ENCODE data around the gene WSCD2. TPM values are rescaled to one million over a fixed set of nuclear protein-coding genes. Genes with fewer than 3 reads are reported as not detected.

WSCD2 gene
- total RNA-seq, 1 donor from 2014 or later = 72.9 TPM

DNA sequence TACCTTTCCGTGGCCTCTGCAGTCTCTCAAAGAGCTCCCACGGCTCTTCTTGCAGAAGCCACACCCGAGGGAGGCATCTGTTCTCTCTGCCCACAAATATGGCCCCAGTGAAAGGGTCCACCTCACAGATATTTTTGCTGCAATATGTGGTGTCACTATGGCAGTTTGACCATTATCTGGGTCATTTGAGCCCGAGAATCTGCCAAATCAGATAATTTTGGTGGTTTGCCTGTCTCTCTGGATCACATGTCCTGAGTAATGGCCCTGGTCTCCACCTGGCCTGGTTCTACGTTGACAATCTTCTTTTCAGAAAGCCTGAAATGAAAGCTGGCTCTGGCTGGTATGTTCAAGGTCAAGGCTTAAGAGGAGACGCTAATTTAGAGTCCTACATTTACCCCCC, 5.7 kb upstream of the WSCD2 start:
- no peaks in the 10 kb centered on the region for H3K36me3 Mint-ChIP-seq
- DNase-seq (ENCODE audit: extremely low spot score, unreplicated experiment) = no peak
- no peak overlapping the region for H3K27ac Mint-ChIP-seq
- TF ChIP-seq, protein P1, sequence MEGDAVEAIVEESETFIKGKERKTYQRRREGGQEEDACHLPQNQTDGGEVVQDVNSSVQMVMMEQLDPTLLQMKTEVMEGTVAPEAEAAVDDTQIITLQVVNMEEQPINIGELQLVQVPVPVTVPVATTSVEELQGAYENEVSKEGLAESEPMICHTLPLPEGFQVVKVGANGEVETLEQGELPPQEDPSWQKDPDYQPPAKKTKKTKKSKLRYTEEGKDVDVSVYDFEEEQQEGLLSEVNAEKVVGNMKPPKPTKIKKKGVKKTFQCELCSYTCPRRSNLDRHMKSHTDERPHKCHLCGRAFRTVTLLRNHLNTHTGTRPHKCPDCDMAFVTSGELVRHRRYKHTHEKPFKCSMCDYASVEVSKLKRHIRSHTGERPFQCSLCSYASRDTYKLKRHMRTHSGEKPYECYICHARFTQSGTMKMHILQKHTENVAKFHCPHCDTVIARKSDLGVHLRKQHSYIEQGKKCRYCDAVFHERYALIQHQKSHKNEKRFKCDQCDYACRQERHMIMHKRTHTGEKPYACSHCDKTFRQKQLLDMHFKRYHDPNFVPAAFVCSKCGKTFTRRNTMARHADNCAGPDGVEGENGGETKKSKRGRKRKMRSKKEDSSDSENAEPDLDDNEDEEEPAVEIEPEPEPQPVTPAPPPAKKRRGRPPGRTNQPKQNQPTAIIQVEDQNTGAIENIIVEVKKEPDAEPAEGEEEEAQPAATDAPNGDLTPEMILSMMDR (conservative IDR thresholded peaks at IDR 0.05) = no peak
- no peaks in the 10 kb centered on the region for H3K9me3 Mint-ChIP-seq
- H3K4me3 Mint-ChIP-seq = no peak overlapping the region
- H3K27me3 Mint-ChIP-seq = peaks cover 28% of the 10 kb centered on the region
- peaks cover 7% of the 10 kb centered on the region for H3K4me1 Mint-ChIP-seq (ENCODE audit: unreplicated experiment)

DNA sequence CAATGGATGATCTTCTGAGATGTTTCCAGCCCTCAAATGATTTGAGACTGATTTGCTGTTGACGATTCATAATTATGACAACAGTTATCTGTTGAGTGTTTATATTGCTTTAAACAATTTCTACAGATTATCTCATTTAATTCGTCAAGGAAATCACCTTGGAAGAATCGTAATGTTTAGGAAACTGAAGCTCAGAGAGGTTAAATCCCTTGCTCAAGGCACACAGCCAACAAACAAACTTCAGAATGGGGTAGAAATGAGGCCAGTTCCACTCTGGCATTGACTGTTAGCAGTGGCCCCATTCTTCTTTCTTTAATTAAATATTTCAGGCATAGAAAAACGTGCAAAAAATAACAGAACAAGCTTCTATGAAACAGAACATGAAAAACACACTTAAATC, 4.0 kb upstream of the WSCD2 start:
- H3K4me1 Mint-ChIP-seq (ENCODE audit: unreplicated experiment) = peaks cover 7% of the 10 kb centered on the region
- TF ChIP-seq, protein P1 (conservative IDR thresholded peaks at IDR 0.05) = no peak
- no peaks in the 10 kb centered on the region for H3K36me3 Mint-ChIP-seq
- H3K4me3 Mint-ChIP-seq = no peak overlapping the region
- DNase-seq (ENCODE audit: extremely low spot score, unreplicated experiment) = no peak
- H3K27ac Mint-ChIP-seq = no peak overlapping the region
- H3K9me3 Mint-ChIP-seq = no peaks in the 10 kb centered on the region
- peaks cover 38% of the 10 kb centered on the region for H3K27me3 Mint-ChIP-seq

DNA sequence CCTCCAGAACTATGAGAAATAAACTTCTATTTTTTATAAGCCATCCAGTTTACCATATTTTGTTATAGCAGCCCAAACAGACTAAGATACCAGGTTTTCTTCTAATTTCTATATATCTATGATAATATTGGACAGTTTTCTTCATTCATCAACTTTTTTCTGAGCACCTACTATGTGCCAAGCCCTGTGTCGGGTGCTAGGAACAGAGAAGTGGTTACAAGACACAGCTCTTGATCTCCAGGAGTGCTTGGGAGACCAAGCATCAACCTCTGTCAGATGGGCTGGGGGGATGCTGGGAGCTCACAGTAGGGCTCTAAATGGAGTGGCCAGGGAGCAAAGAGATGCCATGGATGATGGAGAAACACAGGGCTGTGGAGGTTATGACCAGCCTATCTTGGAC, 2.9 kb upstream of the WSCD2 start:
- peaks cover 49% of the 10 kb centered on the region for H3K27me3 Mint-ChIP-seq
- TF ChIP-seq, protein P1 (conservative IDR thresholded peaks at IDR 0.05) = no peak
- no peak overlapping the region for H3K4me3 Mint-ChIP-seq
- no peaks in the 10 kb centered on the region for H3K36me3 Mint-ChIP-seq
- H3K27ac Mint-ChIP-seq = no peak overlapping the region
- DNase-seq (ENCODE audit: extremely low spot score, unreplicated experiment) = no peak
- peaks cover 7% of the 10 kb centered on the region for H3K4me1 Mint-ChIP-seq (ENCODE audit: unreplicated experiment)
- H3K9me3 Mint-ChIP-seq = no peaks in the 10 kb centered on the region

DNA sequence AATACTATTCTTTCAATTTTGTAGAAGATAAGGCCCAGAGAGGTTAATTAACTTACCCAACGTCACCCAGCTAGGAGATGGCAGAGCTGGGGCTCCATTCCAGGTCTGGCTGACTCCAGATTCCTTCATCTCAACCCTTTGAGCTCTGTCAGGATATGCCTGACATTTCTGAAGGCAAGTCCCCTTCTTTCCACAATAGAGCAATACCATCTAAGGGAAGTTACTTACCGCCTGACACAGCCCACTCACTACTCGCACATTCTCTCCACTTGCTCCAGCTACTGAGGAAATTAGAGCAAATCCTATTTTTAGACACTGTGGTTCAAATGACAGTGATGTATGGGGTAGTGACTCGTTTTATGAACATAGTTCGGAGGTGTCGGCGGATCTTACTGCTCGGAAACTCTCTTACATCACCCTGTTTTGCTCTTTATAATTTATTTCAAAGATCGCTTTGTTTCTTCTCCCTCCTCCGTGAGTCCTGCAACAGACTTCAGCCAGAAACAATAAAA, 2.0 kb upstream of the WSCD2 start:
- no peak for DNase-seq (ENCODE audit: extremely low spot score, unreplicated experiment)
- Mint-ChIP-seq H3K4me3 (no peak overlapping the region), H3K27me3 (peaks cover 58% of the 10 kb centered on the region), H3K36me3 (no peaks in the 10 kb centered on the region), H3K9me3 (no peaks in the 10 kb centered on the region), H3K27ac (no peak overlapping the region), H3K4me1 (ENCODE audit: unreplicated experiment) (peaks cover 11% of the 10 kb centered on the region)
- TF ChIP-seq, protein P1 (conservative IDR thresholded peaks at IDR 0.05) = no peak

DNA sequence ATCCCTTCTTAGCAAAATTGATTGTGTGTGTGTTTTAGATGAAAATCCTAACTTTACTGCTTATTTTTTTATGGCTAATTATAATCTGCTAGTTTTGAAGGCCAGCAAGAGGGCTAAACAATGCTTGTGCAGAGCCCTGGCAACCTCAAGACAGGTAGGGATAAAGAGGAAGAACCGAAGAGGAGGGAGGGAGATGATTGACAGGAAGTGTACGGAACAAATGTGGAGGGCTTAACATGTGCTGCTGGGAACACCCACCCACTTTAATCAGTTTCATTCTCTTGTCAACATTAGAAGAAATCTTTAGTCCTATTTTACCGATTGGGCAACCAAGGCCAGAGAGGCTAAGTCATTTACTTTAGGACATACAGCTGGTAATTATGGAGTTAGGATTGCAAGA, 1.4 kb upstream of the WSCD2 start:
- H3K4me3 Mint-ChIP-seq = peak overlapping the region; percentile 37
- TF ChIP-seq, protein P1 (conservative IDR thresholded peaks at IDR 0.05) = no peak
- no peak overlapping the region for H3K27ac Mint-ChIP-seq
- no peak for DNase-seq (ENCODE audit: extremely low spot score, unreplicated experiment)
- H3K9me3 Mint-ChIP-seq = no peaks in the 10 kb centered on the region
- H3K27me3 Mint-ChIP-seq = peaks cover 64% of the 10 kb centered on the region
- no peaks in the 10 kb centered on the region for H3K36me3 Mint-ChIP-seq
- H3K4me1 Mint-ChIP-seq (ENCODE audit: unreplicated experiment) = peaks cover 14% of the 10 kb centered on the region

Measured in type B pancreatic cell (in vitro differentiated cells).